Activated CD4-positive, alpha-beta T cell treated with anti-CD3 and anti-CD28 coated beads, Interleukin-2, amount 50 U/mL, for 1 hour (primary cell): ENCODE data around the gene CGB1.
"Not testable (repeated sequence)": the region's sequence is repeated elsewhere in the genome, so short reads cannot be mapped to it uniquely, and the experiment has no call there.

Experiments used
- DNase-seq: peaks from one replicate; pipeline ENCODE4 v3.0.0-alpha.2; 2020

CGB1 gene

GRCh38 chr19:49036815-49037214 is at the start of gene CGB1:
Gene CGB1 (minus strand): TSS chr19:49036895. CDS start chr19:49036711, 184 bp downstream.
- DNase-seq = peak; percentile 24

GRCh38 chr19:49086296-49086695 is 49.6 kb upstream of the CGB1 start:
- no peak for DNase-seq

GRCh38 chr19:49085868-49086232 is 49.2 kb upstream of the CGB1 start:
- DNase-seq = no peak

- DNase-seq = peak; percentile 98
Measured at GRCh38 chr19:49085020-49085867, 48.5 kb upstream of the CGB1 start, which contains the start of gene SNRNP70. Gene SNRNP70 (plus strand): TSS chr19:49085451. CDS start chr19:49086415, 964 bp downstream.

- DNase-seq = no peak
Measured at GRCh38 chr19:49084206-49085019, 47.7 kb upstream of the CGB1 start.

- no peak for DNase-seq
Measured at GRCh38 chr19:49081273-49081672, 44.6 kb upstream of the CGB1 start.

- no peak for DNase-seq
Measured at GRCh38 chr19:49080392-49080791, 43.7 kb upstream of the CGB1 start.

GRCh38 chr19:49074869-49075268 is 38.2 kb upstream of the CGB1 start:
- DNase-seq = not testable (repeated sequence)

- no peak for DNase-seq
Measured at GRCh38 chr19:49073514-49074378, 37.1 kb upstream of the CGB1 start.

- DNase-seq = no peak
Measured at GRCh38 chr19:49071860-49072547, 35.3 kb upstream of the CGB1 start.

- DNase-seq = no peak
Measured at GRCh38 chr19:49070416-49070815, 33.7 kb upstream of the CGB1 start.

- no peak for DNase-seq
Measured at GRCh38 chr19:49069026-49069425, 32.3 kb upstream of the CGB1 start.

- no peak for DNase-seq
Measured at GRCh38 chr19:49067554-49067953, 30.9 kb upstream of the CGB1 start.

- no peak for DNase-seq
Measured at GRCh38 chr19:49065905-49066512, 29.3 kb upstream of the CGB1 start.

GRCh38 chr19:49064768-49065611 is 28.3 kb upstream of the CGB1 start, which contains the start of gene NTF4:
Gene NTF4 (minus strand): TSS chr19:49064818. CDS start chr19:49061997, 2,821 bp downstream.
- DNase-seq = no peak

GRCh38 chr19:49064029-49064629 is 27.4 kb upstream of the CGB1 start:
- no peak for DNase-seq

- no peak for DNase-seq
Measured at GRCh38 chr19:49061445-49061844, 24.8 kb upstream of the CGB1 start.

- no peak for DNase-seq
Measured at GRCh38 chr19:49061000-49061399, 24.3 kb upstream of the CGB1 start.

GRCh38 chr19:49059053-49059452 is 22.4 kb upstream of the CGB1 start:
- DNase-seq = no peak

- no peak for DNase-seq
Measured at GRCh38 chr19:49058562-49058961, 21.9 kb upstream of the CGB1 start.
